Epithelial cell of esophagus (primary cell): ENCODE measurements around the gene MYZAP.

Experiments used
- DNase-seq: peaks from one replicate; pipeline ENCODE4 v3.0.0; 2010; ENCODE audit warnings: low read depth
- H3K4me3 ChIP-seq: 2 replicates; pipeline ENCODE4 v1.5.1; 2011; ENCODE audit warnings: mild to moderate bottlenecking, low read length, control low read depth
- TF ChIP-seq, protein P1 (sequence below): IDR thresholded peaks from 2 replicates; pipeline ENCODE4 v1.5.1; 2011; ENCODE audit warnings: low read depth, mild to moderate bottlenecking, low read length, control low read depth, inconsistent platforms; ENCODE audit not compliant: insufficient read depth; ENCODE audit errors: missing control alignments

The MYZAP gene

GRCh38 chr15:57618325-57618724 lies 26.6 kb downstream of the MYZAP start:
- H3K4me3 ChIP-seq: no peak overlapping the region
- no peak for DNase-seq
- TF ChIP-seq, protein P1, sequence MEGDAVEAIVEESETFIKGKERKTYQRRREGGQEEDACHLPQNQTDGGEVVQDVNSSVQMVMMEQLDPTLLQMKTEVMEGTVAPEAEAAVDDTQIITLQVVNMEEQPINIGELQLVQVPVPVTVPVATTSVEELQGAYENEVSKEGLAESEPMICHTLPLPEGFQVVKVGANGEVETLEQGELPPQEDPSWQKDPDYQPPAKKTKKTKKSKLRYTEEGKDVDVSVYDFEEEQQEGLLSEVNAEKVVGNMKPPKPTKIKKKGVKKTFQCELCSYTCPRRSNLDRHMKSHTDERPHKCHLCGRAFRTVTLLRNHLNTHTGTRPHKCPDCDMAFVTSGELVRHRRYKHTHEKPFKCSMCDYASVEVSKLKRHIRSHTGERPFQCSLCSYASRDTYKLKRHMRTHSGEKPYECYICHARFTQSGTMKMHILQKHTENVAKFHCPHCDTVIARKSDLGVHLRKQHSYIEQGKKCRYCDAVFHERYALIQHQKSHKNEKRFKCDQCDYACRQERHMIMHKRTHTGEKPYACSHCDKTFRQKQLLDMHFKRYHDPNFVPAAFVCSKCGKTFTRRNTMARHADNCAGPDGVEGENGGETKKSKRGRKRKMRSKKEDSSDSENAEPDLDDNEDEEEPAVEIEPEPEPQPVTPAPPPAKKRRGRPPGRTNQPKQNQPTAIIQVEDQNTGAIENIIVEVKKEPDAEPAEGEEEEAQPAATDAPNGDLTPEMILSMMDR: no peak

- no peak overlapping the region for H3K4me3 ChIP-seq
- TF ChIP-seq, protein P1: no peak
- DNase-seq: no peak
Measured at GRCh38 chr15:57619746-57620145, 28.0 kb downstream of the MYZAP start.

DNA sequence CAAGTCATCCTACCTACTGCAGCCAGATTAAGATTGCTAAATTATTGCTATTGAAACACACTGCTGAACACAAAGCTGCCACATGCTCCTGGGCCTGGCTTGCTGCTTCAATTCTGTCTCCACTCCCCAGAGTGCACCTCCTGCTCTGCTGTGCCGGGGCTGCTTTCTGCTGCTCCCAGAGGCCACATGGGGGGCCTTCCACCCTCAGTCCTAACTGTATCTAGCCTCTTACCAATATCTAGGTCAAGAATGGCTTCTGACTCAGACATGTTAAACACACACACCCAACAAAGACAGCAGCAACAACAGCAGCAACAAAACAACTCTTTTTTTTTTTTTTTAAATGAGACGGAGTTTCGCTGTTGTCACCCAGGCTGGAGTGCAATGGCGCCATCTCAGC lies 33.0 kb downstream of the MYZAP start:
- no peak for DNase-seq
- no peak overlapping the region for H3K4me3 ChIP-seq
- TF ChIP-seq, protein P1: no peak

GRCh38 chr15:57625703-57626448 lies 34.2 kb downstream of the MYZAP start:
- TF ChIP-seq, protein P1: no peak
- no peak for DNase-seq
- H3K4me3 ChIP-seq: no peak overlapping the region

DNA sequence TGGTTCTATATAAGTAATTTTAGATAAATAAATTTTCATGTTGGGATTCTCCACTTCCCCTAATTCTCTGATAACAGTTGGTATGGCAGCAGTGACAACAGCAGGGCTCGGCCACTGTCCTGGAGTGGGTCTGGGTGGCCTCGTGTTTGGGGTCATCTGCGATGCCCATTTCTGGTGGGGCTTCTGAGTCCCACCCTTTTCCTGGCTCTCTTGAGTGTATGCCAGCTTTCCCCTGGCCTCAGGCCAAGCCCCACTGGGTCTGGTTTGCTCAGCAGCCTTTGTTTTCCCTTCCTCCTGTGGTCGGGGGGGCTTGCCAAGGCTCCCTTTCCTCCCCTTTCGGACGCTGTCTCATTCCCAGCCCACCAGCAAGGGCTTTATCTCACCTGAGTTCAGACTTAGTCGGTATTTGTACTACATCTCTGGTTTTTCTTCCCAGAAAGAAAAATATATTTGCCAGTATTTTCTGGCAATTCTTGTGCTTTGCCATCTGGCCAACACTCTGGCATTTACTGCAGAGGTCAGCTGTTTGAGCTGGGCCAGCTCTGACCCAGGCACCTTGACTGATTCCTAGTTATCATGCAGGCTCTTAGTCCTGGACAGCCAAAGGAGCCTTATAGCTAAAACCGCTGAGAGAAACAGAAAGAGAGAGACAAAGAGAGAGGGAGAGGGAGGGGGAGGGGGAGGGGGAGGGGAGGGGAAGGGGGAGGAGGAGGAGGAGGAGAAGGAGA lies 35.2 kb downstream of the MYZAP start:
- TF ChIP-seq, protein P1: no peak
- H3K4me3 ChIP-seq: no peak overlapping the region
- no peak for DNase-seq

- no peak for DNase-seq
- no peak overlapping the region for H3K4me3 ChIP-seq
- TF ChIP-seq, protein P1: no peak
Measured at GRCh38 chr15:57631386-57632110, 39.8 kb downstream of the MYZAP start.
